ENCODE measurements around the gene PPP1R3E. TPM values are rescaled to one million over a fixed set of nuclear protein-coding genes. Genes with fewer than 3 reads are reported as not detected.
"Not testable (repeated sequence)": the region's sequence is repeated elsewhere in the genome, so short reads cannot be mapped to it uniquely, and the experiment has no call there.

The PPP1R3E gene
- polyA plus RNA-seq, 3 donors: 0.81 to 16.7 (median 0.88) TPM

GRCh38 chr14:23326491-23327332 lies 24.1 kb upstream of the PPP1R3E start:
- no peaks in the 10 kb centered on the region for H3K27me3 ChIP-seq (ENCODE audit: control insufficient read depth in 2 of 2, insufficient read depth in 2 of 2, low read length in 2 of 2)
- Mint-ChIP-seq H3K4me3 (no peak overlapping the region), H3K27me3 (ENCODE audit: low read depth in 3 of 3) (peaks cover 0 to 3% (median 0%) of the 10 kb centered on the region in 3 donors), H3K4me1 (peaks cover 13% of the 10 kb centered on the region), H3K36me3 (peaks cover 33 to 36% of the 10 kb centered on the region in 2 donors), H3K27ac (peak overlapping the region in 2 of 7 donors; percentile 37 to 53), H3K9me3 (no peaks in the 10 kb centered on the region)
- peaks cover 24% of the 10 kb centered on the region for H3K79me2 ChIP-seq (ENCODE audit: insufficient read depth, low read length)
- no peak overlapping the region for H3K4me3 ChIP-seq (replicated peaks in 1 of 3; ENCODE audit: low read depth in 2 of 3, low read length in 3 of 3)
- intact Hi-C loops (cut with micrococcal nuclease): loop anchor here in 1 of 2 donors (10.0 kb wide), 2 partner anchors 138 to 238 kb away; partner anchors contain the start of genes AP1G2 and NGDN
- WGBS (ENCODE audit: insufficient coverage): 90% methylated on average over 5 of the region's 13 CpGs
- H3K36me3 ChIP-seq (replicated peaks in 1 of 2; ENCODE audit: control insufficient read depth in 1 of 2, insufficient read depth in 2 of 2, low read length in 2 of 2): peaks cover 27 to 37% of the 10 kb centered on the region in 2 donors
- H3K9me3 ChIP-seq (replicated peaks in 1 of 2; ENCODE audit: control insufficient read depth in 1 of 2, insufficient read depth in 1 of 2, low read length in 2 of 2): no peaks in the 10 kb centered on the region
- peaks cover 24% of the 10 kb centered on the region for H4K20me1 ChIP-seq (ENCODE audit: insufficient read depth, low read length)
- no peak overlapping the region for H3K4me2 ChIP-seq (replicated peaks; ENCODE audit: extremely low read depth, low read length, poor library complexity, severe bottlenecking)
- H3K9ac ChIP-seq (ENCODE audit: insufficient read depth, low read length, poor library complexity, severe bottlenecking): no peak overlapping the region
- peaks cover 12 to 13% of the 10 kb centered on the region in 2 donors for H3K4me1 ChIP-seq (ENCODE audit: control insufficient read depth in 1 of 2, insufficient read depth in 2 of 2, low read length in 2 of 2)
- no peak for DNase-seq
- TF ChIP-seq CTCF (IDR thresholded peaks at IDR 0.05): no peak
- no peak overlapping the region for H3K27ac ChIP-seq (ENCODE audit: low read depth in 1 of 2, low read length in 2 of 2)
- no peak overlapping the region for H2AFZ ChIP-seq (ENCODE audit: insufficient read depth, low read depth, low read length, poor library complexity, severe bottlenecking)

GRCh38 chr14:23325746-23326145 lies 23.1 kb upstream of the PPP1R3E start:
- peaks cover 24% of the 10 kb centered on the region for H4K20me1 ChIP-seq (ENCODE audit: insufficient read depth, low read length)
- H3K9me3 Mint-ChIP-seq; DNase-seq; H3K27me3 ChIP-seq (ENCODE audit: control insufficient read depth in 2 of 2, insufficient read depth in 2 of 2, low read length in 2 of 2); H3K9ac ChIP-seq (ENCODE audit: insufficient read depth, low read length, poor library complexity, severe bottlenecking); H2AFZ ChIP-seq (ENCODE audit: insufficient read depth, low read depth, low read length, poor library complexity, severe bottlenecking); H3K4me2 ChIP-seq (replicated peaks; ENCODE audit: extremely low read depth, low read length, poor library complexity, severe bottlenecking); H3K4me3 ChIP-seq (replicated peaks in 1 of 3; ENCODE audit: low read depth in 2 of 3, low read length in 3 of 3); H3K27ac ChIP-seq (ENCODE audit: low read depth in 1 of 2, low read length in 2 of 2); H3K27me3 Mint-ChIP-seq (ENCODE audit: low read depth in 3 of 3); H3K9me3 ChIP-seq (replicated peaks in 1 of 2; ENCODE audit: control insufficient read depth in 1 of 2, insufficient read depth in 1 of 2, low read length in 2 of 2): not testable (repeated sequence)
- Mint-ChIP-seq H3K36me3 (peaks cover 33 to 36% of the 10 kb centered on the region in 2 donors), H3K4me3 (peak overlapping the region in 1 of 2 donors; percentile 16), H3K27ac (peak overlapping the region in 3 of 7 donors; percentile 25 to 77 (median 42)), H3K4me1 (peaks cover 13% of the 10 kb centered on the region)
- peaks cover 12 to 13% of the 10 kb centered on the region in 2 donors for H3K4me1 ChIP-seq (ENCODE audit: control insufficient read depth in 1 of 2, insufficient read depth in 2 of 2, low read length in 2 of 2)
- peaks cover 27 to 37% of the 10 kb centered on the region in 2 donors for H3K36me3 ChIP-seq (replicated peaks in 1 of 2; ENCODE audit: control insufficient read depth in 1 of 2, insufficient read depth in 2 of 2, low read length in 2 of 2)
- peaks cover 27% of the 10 kb centered on the region for H3K79me2 ChIP-seq (ENCODE audit: insufficient read depth, low read length)
- no CpG with 5 or more reads among the region's 5 CpGs for WGBS (ENCODE audit: insufficient coverage)
- intact Hi-C loops (cut with micrococcal nuclease): loop anchor here in 1 of 2 donors (10.0 kb wide), 2 partner anchors 139 to 239 kb away; partner anchors contain the start of genes AP1G2 and NGDN

All from CD14-positive monocyte (primary cell).